T-helper 1 cell treated with Interleukin-12 subunit alpha and Interleukin-12 subunit beta and Interleukin-4 antibody, amounts not matched to agents 30 μg/mL and 1 μg/mL, for 36 hours (primary cell): ENCODE results near the gene CLINT1.

ENCODE experiments used
- H3K27ac Mint-ChIP-seq: one replicate; pipeline ENCODE4 v1.8.0; 2021; ENCODE audit warnings: mild to moderate bottlenecking, mixed read lengths
- H3K27me3 Mint-ChIP-seq: one replicate; pipeline ENCODE4 v1.8.0; 2021; ENCODE audit warnings: low read depth, mixed read lengths
- H3K36me3 Mint-ChIP-seq: one replicate; pipeline ENCODE4 v1.8.0; 2021; ENCODE audit warnings: low read depth, mixed read lengths
- H3K4me1 Mint-ChIP-seq: one replicate; pipeline ENCODE4 v1.8.0; 2021; ENCODE audit warnings: low read depth, mixed read lengths
- H3K4me3 Mint-ChIP-seq: one replicate; pipeline ENCODE4 v1.8.0; 2021; ENCODE audit warnings: mild to moderate bottlenecking, moderate library complexity, mixed read lengths
- H3K9me3 Mint-ChIP-seq: one replicate; pipeline ENCODE4 v1.8.0; 2021; ENCODE audit warnings: mixed read lengths

The CLINT1 gene

DNA sequence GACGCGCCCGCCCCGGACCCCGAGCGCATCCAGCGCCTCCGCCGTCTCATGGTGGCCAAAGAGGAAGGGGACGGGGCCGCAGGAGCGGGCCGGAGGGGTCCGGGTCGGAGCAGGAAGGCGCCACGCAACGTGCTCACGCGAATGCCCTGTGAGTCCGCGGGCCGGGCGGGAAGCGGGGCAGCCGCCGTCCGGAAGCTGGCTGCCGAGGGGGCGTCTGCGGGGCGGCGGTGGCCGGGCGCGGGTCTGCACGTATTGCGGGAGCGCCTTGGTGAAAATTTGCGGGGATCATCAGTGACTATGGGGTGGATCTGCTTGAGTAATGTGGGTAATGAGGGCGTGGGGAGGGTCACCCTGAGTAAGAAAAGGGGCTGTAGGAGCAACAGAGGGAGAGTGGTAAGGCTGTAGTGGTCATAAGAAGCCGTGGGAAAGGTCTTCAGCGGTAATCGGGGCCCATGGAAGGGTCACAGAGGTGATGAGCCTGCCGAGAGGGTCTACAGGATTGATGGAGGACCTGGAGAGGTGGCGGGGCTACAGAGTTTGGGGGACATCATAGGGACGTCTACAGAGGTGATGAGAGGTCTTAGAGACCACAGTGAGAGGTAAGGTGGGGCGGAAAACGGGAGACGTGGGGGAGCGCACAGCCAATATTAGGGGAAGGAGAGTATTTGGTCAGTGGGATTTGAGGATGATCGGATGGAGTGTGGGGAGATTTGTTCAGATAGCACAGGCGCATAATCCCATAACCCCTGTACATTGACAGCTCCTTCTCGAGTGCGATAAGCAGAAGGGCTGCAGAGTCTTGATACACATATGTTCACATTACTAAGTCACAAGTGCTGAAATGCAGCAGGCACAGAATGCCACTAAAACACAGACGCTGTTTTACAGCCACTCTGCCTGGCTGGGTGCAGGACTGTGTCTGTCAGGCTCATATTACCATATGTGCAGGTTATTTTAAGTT, 114.6 kb downstream of the CLINT1 start:
- no peaks in the 10 kb centered on the region for H3K9me3 Mint-ChIP-seq
- peaks cover 31% of the 10 kb centered on the region for H3K4me1 Mint-ChIP-seq
- H3K36me3 Mint-ChIP-seq: peaks cover 4% of the 10 kb centered on the region
- H3K27me3 Mint-ChIP-seq: no peaks in the 10 kb centered on the region
- H3K27ac Mint-ChIP-seq: peak overlapping the region; percentile 78
- H3K4me3 Mint-ChIP-seq: peak overlapping the region; percentile 92

DNA sequence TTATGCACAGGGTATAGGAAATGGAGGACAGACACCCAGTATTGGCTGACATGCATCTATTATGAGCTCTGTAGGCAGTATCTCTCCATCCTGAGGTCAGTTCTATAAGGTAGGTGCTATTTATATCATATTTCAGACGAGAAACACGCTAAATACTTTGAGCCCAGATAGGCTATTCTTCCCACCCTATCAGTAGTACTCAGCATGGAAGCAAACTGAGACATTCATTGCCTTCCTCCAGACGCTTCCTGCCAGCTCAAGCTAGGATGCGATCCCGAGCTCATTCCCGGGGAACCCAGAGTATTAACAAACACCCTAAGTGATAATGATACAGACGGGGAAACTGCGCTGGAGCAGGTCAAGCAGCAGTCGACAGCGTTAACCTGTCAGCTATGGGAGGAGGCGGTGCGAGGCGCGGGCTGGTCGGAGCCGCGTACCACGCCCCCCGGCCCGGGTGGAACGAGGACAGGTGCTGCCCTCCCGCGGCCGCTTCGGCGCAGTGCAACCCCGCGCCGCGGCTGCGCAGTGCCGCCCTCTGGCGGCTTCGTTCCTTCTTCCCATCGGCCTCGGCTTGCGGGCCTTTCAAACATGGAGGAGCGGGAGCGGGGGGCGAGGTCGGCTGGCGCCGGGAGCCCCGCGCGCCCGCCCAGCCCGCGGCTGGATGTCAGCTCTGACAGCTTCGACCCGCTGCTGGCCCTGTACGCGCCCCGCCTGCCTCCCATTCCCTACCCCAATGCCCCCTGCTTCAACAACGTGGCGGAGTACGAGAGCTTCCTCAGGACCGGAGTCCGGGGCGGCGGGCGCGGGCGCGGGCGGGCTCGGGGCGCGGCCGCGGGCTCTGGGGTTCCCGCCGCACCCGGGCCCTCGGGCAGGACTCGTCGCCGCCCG, 115.5 kb downstream of the CLINT1 start, which contains the start of gene LSM11:
TSS of gene LSM11 (plus strand) at position 550 of the 888 bp plus-strand sequence. CDS start at position 589, 39 bp downstream.
- Mint-ChIP-seq H3K27ac (peak within 1 kb of the TSS; percentile 78), H3K36me3 (peaks cover 4% of the 10 kb centered on the region), H3K27me3 (no peaks in the 10 kb centered on the region), H3K4me3 (peak within 1 kb of the TSS; percentile 92), H3K9me3 (no peaks in the 10 kb centered on the region), H3K4me1 (peaks cover 29% of the 10 kb centered on the region)

DNA sequence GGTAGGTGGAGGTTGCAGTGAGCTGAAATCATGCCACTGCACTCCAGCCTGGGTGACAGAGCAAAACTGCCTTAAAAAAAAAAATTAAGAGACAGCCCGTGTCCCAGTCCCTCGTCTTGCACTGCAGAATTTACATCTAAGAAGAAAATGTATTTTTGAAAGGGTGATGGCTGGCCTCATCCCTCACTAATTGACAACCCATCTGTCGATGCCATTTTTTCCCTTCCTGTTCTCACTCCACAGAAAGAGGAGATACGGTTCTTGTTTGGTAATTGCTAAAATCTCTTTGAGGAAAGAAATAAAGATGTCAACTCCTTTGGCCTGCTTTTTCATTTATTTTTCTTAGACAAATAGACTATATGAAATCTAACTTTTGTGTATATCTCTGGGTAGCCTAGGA, 117.8 kb downstream of the CLINT1 start:
- no peaks in the 10 kb centered on the region for H3K9me3 Mint-ChIP-seq
- H3K27me3 Mint-ChIP-seq: no peaks in the 10 kb centered on the region
- H3K4me3 Mint-ChIP-seq: no peak overlapping the region
- peaks cover 23% of the 10 kb centered on the region for H3K4me1 Mint-ChIP-seq
- H3K36me3 Mint-ChIP-seq: peaks cover 7% of the 10 kb centered on the region
- H3K27ac Mint-ChIP-seq: no peak overlapping the region

DNA sequence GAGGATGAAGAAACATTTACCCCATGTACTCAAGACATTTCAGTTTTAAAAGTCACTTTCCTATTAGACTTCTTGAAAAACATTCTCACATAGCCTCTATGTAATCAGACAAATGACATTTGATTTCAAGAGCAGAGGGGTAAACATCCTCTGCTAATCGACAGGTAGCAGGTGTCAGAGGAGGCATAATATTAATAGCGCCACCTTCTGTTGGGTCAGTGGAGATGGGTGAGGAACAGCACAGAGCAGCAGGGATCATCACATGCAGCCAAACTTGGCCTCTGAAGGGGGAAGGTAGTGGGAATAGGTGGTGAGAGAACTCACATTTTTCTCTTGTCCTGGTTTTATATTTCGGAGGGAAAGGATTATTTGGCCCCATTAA, 118.7 kb downstream of the CLINT1 start:
- Mint-ChIP-seq H3K4me1 (peaks cover 19% of the 10 kb centered on the region), H3K9me3 (no peaks in the 10 kb centered on the region), H3K27me3 (no peaks in the 10 kb centered on the region), H3K27ac (no peak overlapping the region), H3K36me3 (peaks cover 5% of the 10 kb centered on the region), H3K4me3 (no peak overlapping the region)

DNA sequence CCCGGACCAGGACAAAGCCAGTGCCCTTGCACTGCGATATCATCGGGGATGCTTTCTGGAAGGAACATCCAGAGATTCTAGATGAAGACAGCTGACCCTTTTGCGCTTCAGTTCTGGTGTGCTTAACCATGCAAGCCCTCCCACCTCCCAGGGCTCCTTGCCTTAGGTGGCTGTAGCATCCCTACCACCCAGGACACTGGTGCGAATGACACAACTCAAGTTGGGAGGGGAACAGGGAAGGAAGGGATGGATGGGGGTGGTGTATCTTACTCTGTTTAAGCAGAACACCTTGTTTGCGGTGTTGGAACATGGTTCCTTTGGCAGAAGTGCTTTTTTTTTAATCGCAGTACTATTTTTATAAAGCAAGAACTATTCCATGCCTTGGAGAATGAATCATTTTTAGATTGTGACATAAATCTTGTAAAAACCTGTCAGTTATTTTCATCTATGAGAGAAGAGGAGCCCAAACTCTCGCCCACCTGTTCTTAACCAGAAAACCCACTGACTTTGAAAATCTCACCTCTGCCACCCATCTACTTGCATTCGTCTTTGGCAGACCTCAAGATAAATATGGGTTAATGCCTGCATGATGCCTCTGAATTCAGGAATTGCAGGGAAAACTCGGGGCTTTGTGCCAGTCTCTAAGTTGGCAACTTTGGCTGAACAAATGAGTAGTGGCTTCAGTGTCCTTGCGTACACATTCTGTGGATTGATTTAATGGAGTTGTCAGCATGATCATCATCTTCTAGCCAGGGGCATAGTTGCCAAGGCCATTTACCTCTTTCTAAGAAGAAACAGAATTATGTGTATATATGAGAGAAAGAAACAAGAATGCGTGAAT, 119.3 kb downstream of the CLINT1 start:
- no peaks in the 10 kb centered on the region for H3K9me3 Mint-ChIP-seq
- H3K4me1 Mint-ChIP-seq: peaks cover 15% of the 10 kb centered on the region
- H3K27ac Mint-ChIP-seq: no peak overlapping the region
- H3K27me3 Mint-ChIP-seq: no peaks in the 10 kb centered on the region
- H3K4me3 Mint-ChIP-seq: no peak overlapping the region
- H3K36me3 Mint-ChIP-seq: peaks cover 6% of the 10 kb centered on the region

DNA sequence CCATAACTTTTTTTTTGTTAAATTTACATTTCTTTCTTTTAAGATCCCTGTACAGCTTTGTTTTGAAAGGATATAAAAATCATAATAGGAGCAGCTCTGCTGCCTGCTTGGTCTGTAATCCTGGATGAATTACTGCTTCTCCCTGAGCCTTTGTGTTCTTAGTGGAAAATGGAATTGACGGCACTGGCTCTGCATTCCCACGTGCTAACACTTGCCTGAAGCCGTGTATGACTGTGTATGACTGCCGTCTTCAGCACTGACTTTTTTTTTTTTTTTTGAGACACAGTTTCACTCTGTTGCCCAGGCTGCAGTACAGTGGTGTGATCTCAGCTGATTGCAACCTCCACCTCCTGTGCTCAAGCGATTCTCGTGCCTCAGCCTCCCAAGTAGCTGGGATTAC, 123.0 kb downstream of the CLINT1 start:
- H3K36me3 Mint-ChIP-seq: peaks cover 7% of the 10 kb centered on the region
- no peaks in the 10 kb centered on the region for H3K27me3 Mint-ChIP-seq
- no peak overlapping the region for H3K4me3 Mint-ChIP-seq
- no peak overlapping the region for H3K27ac Mint-ChIP-seq
- peaks cover 16% of the 10 kb centered on the region for H3K4me1 Mint-ChIP-seq
- no peaks in the 10 kb centered on the region for H3K9me3 Mint-ChIP-seq
